ENCODE data around the gene SAMD4A. TPM values are rescaled to one million over a fixed set of nuclear protein-coding genes. Genes with fewer than 3 reads are reported as not detected.
"Not testable (repeated sequence)": the region's sequence is repeated elsewhere in the genome, so short reads cannot be mapped to it uniquely, and the experiment has no call there.

SAMD4A gene
- total RNA-seq, 1 donor from 2014 or later: 252 TPM

GRCh38 chr14:54623279-54624004 is 56.5 kb downstream of the SAMD4A start:
- DNase-seq (ENCODE audit: low spot score): no peak
- intact Hi-C loops (cut with DNase I): no loop called here

DNA sequence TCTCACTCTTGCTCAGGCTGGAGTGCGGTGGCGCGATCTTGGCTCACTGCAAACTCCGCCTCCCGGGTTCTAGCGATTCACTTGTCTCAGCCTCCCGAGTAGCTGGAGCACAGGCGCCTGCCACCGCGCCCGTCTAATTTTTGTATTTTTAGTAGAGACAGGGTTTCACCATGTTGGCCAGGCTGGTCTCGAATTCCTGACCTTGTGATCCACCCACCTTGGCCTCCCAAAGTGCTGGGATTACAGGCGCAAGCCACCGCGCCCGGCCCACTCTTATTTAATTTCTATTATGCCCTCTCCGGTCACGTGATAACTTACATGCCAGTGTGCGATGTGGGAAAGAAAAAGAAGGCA is 57.1 kb downstream of the SAMD4A start:
- intact Hi-C loops (cut with DNase I); DNase-seq (ENCODE audit: low spot score): not testable (repeated sequence)

GRCh38 chr14:54625112-54625511 is 58.2 kb downstream of the SAMD4A start:
- intact Hi-C loops (cut with DNase I): no loop called here
- no peak for DNase-seq (ENCODE audit: low spot score)

GRCh38 chr14:54627219-54627539 is 60.3 kb downstream of the SAMD4A start:
- DNase-seq (ENCODE audit: low spot score): no peak
- intact Hi-C loops (cut with DNase I): no loop called here

GRCh38 chr14:54627540-54628363 is 60.8 kb downstream of the SAMD4A start:
- intact Hi-C loops (cut with DNase I): loop anchor here (2.0 kb wide), 1 partner anchor 21 kb away; no protein-coding TSS in a partner anchor
- DNase-seq (ENCODE audit: low spot score): peak; percentile 85

DNA sequence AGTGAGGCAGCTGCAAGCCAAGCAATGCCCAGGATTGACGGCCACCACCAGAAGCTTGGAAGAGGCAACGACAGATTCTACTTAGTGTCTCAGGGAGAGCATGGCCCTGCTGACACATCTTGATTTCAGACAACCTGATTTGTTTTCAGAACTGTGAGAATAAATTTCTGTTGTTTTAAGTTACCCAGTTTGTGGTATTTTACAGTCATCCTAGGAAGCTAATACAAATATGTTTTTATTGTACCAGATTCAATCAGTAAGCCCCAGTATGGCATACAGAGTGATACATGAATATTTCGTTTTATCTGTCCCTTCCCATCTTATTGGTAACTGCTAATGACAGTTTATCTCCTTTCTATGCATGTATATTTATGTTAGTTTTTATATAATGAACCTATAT is 62.3 kb downstream of the SAMD4A start:
- intact Hi-C loops (cut with DNase I): loop anchor here (2.0 kb wide), 1 partner anchor 20 kb away; no protein-coding TSS in a partner anchor
- no peak for DNase-seq (ENCODE audit: low spot score)

DNA sequence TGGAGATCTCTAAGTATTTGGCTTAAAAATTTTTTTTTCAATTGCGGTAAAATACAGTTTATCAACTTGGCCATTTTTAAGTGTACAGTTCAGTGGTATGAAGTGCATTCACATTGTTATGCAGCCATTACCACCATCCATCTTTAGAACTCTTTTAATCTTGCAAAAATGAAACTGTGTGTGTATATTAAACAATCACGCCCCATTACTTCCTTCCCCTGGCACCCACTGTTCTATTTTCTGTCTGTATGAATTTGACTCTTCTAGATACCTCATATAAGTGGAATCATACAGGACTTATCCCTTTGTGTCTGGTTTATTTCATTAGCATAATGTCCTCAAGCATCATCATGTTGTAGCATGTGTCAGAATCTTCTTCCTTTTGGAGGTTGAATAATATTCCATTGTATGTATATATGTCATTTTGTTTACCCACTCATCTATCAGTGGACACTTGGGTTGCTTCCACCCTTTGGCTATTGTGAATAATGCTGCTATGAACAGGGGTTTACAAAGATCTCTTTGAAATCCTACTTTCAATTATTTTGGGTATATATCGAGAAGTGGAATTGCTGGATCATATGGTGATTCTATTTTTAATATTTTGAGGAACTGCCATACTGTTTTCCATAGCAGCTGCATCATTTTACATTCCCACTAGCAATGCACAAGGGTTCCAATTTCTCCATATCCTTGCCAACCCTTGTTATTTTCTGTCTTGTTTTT is 62.9 kb downstream of the SAMD4A start:
- no peak for DNase-seq (ENCODE audit: low spot score)
- intact Hi-C loops (cut with DNase I): loop anchor here (2.0 kb wide), 1 partner anchor 19 kb away; no protein-coding TSS in a partner anchor

- intact Hi-C loops (cut with DNase I): no loop called here
- no peak for DNase-seq (ENCODE audit: low spot score)
These were observed 64.1 kb downstream of the SAMD4A start for GRCh38 chr14:54631016-54631415.

GRCh38 chr14:54632452-54632851 is 65.5 kb downstream of the SAMD4A start:
- DNase-seq (ENCODE audit: low spot score): no peak
- intact Hi-C loops (cut with DNase I): no loop called here

DNA sequence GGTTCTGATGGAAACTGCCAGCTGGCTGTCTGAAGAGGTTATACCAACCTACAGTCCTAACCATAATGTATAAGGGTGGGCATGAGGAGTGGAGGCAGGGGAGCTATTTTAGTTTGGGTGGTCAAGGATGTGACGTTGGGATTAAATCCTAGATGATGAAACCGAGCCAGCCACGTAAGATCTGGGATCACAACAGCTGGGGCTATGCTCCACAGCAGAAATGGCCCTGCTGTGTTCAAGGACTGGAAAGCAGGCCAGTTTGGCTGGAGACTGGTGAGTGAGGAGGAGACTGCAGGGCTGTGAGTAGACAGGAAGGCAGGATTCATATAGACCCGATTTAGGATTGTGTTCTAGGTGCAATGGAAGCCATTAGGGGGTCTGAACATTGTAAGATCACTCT is 66.1 kb downstream of the SAMD4A start:
- intact Hi-C loops (cut with DNase I): no loop called here
- no peak for DNase-seq (ENCODE audit: low spot score)

GRCh38 chr14:54637270-54638134 is 70.6 kb downstream of the SAMD4A start:
- intact Hi-C loops (cut with DNase I): no loop called here
- no peak for DNase-seq (ENCODE audit: low spot score)

DNA sequence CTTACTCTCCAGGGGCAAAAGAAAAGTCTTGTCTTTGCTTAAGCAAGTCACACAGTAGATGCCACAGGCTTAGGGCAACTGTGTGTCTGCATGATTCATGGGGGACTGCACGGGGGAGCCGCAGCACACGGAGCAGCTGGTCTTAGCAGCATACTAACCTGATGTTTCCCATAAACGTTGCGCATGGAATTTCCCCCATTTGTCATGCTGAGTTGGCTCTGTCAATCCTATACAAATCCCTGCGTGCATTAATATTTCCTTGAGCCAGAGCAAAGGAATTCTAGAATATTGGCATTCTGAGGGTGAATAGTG is 71.2 kb downstream of the SAMD4A start:
- DNase-seq (ENCODE audit: low spot score): no peak
- intact Hi-C loops (cut with DNase I): no loop called here

GRCh38 chr14:54639611-54640010 is 72.7 kb downstream of the SAMD4A start:
- intact Hi-C loops (cut with DNase I): no loop called here
- DNase-seq (ENCODE audit: low spot score): no peak

DNA sequence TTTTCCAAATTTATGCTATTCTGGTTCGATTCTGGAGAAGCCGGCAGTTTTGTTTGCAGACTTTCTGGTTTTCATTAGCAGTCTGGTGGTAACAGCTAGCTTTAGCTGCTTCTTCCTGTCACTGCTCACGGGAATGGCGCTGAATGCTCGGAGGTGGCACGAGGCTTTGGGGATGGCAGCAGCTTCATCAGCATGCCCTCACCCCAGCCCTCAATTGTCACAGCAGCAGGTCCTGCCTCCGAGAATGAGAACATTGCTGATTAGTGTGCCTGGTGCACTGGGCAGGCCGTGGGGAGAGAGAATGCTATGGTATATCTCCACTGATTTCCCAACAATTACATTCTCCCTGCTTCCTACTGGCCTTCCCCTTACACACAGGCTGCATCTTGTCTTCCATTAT is 73.6 kb downstream of the SAMD4A start:
- intact Hi-C loops (cut with DNase I): no loop called here
- DNase-seq (ENCODE audit: low spot score): no peak

DNA sequence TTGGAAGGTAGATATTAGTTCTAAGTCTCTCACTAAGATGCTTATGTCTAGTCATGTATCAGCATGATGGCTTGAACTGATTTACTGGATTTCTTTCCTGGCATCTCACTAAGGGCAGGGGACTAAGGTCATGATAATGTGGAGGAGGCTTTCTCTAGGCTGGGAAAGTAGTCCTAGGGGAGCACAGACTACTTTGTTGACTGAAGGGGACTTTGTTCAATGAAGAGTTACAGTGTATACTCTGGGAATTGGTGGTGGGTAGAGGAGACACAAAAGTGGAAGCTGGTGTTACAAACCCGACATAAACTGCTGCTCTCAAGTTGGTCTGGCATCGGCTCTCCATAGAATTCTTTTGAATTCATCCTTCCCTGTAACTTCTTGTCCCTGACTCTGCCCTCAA is 75.2 kb downstream of the SAMD4A start:
- no peak for DNase-seq (ENCODE audit: low spot score)
- intact Hi-C loops (cut with DNase I): no loop called here

DNA sequence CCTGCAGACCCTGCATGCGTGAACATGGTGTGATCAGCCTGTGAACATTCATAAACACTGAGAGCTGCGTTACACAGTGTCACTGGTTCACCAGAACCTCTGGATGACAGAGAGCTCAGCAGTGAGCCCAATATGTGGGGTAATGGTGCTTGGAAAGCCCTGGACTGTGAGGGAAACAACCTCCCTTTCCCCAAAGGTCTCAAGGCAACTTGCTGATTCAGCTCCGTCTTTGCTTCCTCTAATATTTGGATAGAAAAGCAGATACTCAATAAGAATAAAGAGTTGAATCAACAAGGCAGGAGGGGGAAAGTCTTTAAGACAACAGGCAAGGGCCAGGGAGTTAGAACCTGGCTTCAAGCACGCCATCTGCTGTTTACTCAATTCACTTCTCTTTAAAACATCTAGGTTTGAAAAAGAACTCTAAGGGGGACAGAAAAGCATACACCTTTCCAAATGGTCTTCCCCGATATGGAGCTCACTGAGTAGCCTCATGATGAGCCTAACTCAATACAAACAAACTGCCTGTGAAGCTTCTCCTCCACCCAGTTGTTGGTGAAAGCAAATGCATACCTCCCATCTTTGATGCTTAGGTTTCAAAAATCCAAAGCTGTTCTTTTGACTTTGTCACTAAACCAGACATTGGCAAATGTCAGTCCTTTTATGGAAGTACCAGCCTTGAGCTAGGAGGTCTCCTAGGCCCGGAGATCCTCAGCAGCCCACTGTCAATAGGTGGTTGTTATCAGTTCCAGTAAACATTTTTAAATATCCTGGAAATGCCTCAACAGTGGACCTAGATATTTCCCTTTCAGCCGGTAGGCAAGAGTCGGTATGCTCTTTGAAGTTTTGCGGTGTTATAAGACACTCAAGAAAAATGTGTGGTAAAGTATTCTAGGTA is 76.1 kb downstream of the SAMD4A start:
- intact Hi-C loops (cut with DNase I): no loop called here
- no peak for DNase-seq (ENCODE audit: low spot score)

GRCh38 chr14:54643696-54644176 is 76.8 kb downstream of the SAMD4A start:
- intact Hi-C loops (cut with DNase I): no loop called here
- no peak for DNase-seq (ENCODE audit: low spot score)

DNA sequence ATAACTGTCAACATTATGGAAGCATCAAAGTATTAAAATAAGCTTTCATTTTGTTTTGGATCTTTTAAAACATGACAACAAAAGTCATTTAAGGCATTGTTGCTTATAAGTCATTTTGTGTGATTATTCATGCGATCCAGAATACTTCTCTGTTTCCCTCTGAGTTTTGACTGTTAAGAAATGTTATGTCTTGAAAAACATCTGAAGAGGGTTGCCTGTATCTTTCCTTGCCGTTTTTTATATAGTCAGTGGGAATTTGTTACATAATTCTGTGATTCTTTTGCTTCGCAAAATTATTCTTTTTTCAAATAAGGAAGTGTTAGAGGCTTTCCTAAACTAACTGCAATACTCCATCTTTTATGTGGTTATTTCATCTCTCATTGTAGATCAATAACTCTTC is 78.7 kb downstream of the SAMD4A start:
- intact Hi-C loops (cut with DNase I): no loop called here
- DNase-seq (ENCODE audit: low spot score): no peak

- no peak for DNase-seq (ENCODE audit: low spot score)
- intact Hi-C loops (cut with DNase I): no loop called here
These were observed 79.7 kb downstream of the SAMD4A start for GRCh38 chr14:54646626-54647025.

Data from cardiac septum (tissue), 1 donor.